Prostate gland (tissue), 2 donors: ENCODE results near the gene MEIOB.

ENCODE experiments used
- POLR2A ChIP-seq: fragments of 450-650 bp; IDR thresholded peaks from one replicate; pipeline ENCODE4 v1.6.1; 2016; ENCODE audit warnings: antibody characterized with exemption, mild to moderate bottlenecking
- POLR2AphosphoS5 ChIP-seq: sonication (generic); formaldehyde crosslinking; IDR thresholded peaks from one replicate; pipeline ENCODE4 v1.6.1; 2017; ENCODE audit warnings: antibody characterized with exemption
- TF ChIP-seq, protein P1 (sequence below), 4 experiments: fragments of 200-600 bp in 2 of 4; fragments of 450-650 bp in 2 of 4; sonication (generic) in 2 of 4; IDR thresholded peaks; 1 replicate in 3 of 4; 2 replicates in 1 of 4; pipeline ENCODE4 v1.5.1; 2016 to 2019; ENCODE audit warnings: antibody characterized with exemption in 4 of 4, mild to moderate bottlenecking in 2 of 4, moderate library complexity in 2 of 4

DNA sequence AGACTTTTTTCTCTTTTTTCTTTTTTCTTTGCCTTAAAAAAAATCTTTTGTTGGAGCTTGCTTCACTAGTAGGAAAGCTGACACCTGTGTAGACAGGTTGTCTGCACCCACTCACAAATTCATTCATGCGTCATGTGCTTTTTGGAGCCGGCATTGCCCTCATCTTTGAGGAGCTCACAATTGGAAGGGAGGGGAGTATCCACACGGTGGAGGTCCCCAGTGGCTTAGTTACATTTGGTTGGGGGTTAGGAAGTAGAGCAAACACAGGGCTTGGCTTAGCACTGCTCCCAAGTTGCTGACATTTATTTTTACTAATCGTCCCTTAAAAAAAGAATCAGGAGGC, 18.7 kb upstream of the MEIOB start:
- TF ChIP-seq, protein P1, sequence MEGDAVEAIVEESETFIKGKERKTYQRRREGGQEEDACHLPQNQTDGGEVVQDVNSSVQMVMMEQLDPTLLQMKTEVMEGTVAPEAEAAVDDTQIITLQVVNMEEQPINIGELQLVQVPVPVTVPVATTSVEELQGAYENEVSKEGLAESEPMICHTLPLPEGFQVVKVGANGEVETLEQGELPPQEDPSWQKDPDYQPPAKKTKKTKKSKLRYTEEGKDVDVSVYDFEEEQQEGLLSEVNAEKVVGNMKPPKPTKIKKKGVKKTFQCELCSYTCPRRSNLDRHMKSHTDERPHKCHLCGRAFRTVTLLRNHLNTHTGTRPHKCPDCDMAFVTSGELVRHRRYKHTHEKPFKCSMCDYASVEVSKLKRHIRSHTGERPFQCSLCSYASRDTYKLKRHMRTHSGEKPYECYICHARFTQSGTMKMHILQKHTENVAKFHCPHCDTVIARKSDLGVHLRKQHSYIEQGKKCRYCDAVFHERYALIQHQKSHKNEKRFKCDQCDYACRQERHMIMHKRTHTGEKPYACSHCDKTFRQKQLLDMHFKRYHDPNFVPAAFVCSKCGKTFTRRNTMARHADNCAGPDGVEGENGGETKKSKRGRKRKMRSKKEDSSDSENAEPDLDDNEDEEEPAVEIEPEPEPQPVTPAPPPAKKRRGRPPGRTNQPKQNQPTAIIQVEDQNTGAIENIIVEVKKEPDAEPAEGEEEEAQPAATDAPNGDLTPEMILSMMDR (IDR thresholded peaks at IDR 0.05): no peak
- TF ChIP-seq POLR2AphosphoS5 (no peak), POLR2A (no peak)
